CD8-positive, alpha-beta memory T cell (primary cell): ENCODE data around the gene CDH22. TPM values are rescaled to one million over a fixed set of nuclear protein-coding genes. Genes with fewer than 3 reads are reported as not detected.

Source experiments
- CTCF ChIA-PET: fragments of 350-600 bp; sonication (Branson Sonifier 250); formaldehyde crosslinking; loops from one replicate; lab custom pipeline; 2021; ENCODE audit warnings: antibody characterized with exemption; lab: Charles Lee
- POLR2A ChIA-PET: fragments of 350-600 bp; sonication (Branson Sonifier 250); formaldehyde crosslinking; loops from one replicate; lab custom pipeline; 2021; ENCODE audit warnings: antibody characterized with exemption; lab: Charles Lee
- DNase-seq, 5 donors: peaks; one replicate each; pipeline versions ENCODE4 v3.0.0 to v3.0.0-alpha.2; 2020 to 2022; ENCODE audit warnings: mixed read lengths in 1 of 5
- H3K27ac ChIP-seq: one replicate; pipeline ENCODE4 v1.7.0; 2013; ENCODE audit warnings: low read depth, mild to moderate bottlenecking, low read length, moderate library complexity
- H3K27me3 ChIP-seq: 2 replicates; pipeline ENCODE4 v1.7.0; 2013; ENCODE audit warnings: low read length, mild to moderate bottlenecking; ENCODE audit not compliant: insufficient read depth, poor library complexity, severe bottlenecking
- H3K36me3 ChIP-seq: 2 replicates; pipeline ENCODE4 v1.7.0; 2013; ENCODE audit warnings: mild to moderate bottlenecking, low read length, moderate library complexity; ENCODE audit not compliant: insufficient read depth
- H3K4me1 ChIP-seq: 2 replicates; pipeline ENCODE4 v1.7.0; 2013; ENCODE audit warnings: mild to moderate bottlenecking, low read length, moderate library complexity; ENCODE audit not compliant: insufficient read depth
- H3K4me3 ChIP-seq: 2 replicates; pipeline ENCODE4 v1.7.0; 2013; ENCODE audit warnings: mild to moderate bottlenecking, low read length
- H3K9me3 ChIP-seq: 2 replicates; pipeline ENCODE4 v1.7.0; 2013; ENCODE audit warnings: mild to moderate bottlenecking, low read length
- H3K27ac Mint-ChIP-seq, 8 donors: one replicate each; pipeline ENCODE4 v1.8.0; 2020 to 2021; ENCODE audit warnings: mixed read lengths in 8 of 8, mild to moderate bottlenecking in 6 of 8, inconsistent platforms in 3 of 8, moderate library complexity in 3 of 8
- H3K27me3 Mint-ChIP-seq, 2 donors: one replicate each; pipeline ENCODE4 v1.8.0; 2020 to 2021; ENCODE audit warnings: mixed read lengths in 2 of 2, mild to moderate bottlenecking in 1 of 2, moderate library complexity in 1 of 2
- H3K36me3 Mint-ChIP-seq, 3 donors: one replicate each; pipeline ENCODE4 v1.8.0; 2020 to 2021; ENCODE audit warnings: mixed read lengths in 3 of 3, inconsistent platforms in 1 of 3, mild to moderate bottlenecking in 1 of 3
- H3K4me1 Mint-ChIP-seq, 3 donors: one replicate each; pipeline ENCODE4 v1.8.0; 2020 to 2021; ENCODE audit warnings: mixed read lengths in 3 of 3, inconsistent platforms in 1 of 3, mild to moderate bottlenecking in 1 of 3
- H3K4me3 Mint-ChIP-seq, 7 donors: one replicate each; pipeline ENCODE4 v1.8.0; 2020 to 2021; ENCODE audit warnings: mixed read lengths in 7 of 7, mild to moderate bottlenecking in 6 of 7, moderate library complexity in 4 of 7, inconsistent platforms in 2 of 7
- H3K9me3 Mint-ChIP-seq, 5 donors: one replicate each; pipeline ENCODE4 v1.8.0; 2020 to 2022; ENCODE audit warnings: mixed read lengths in 5 of 5, mild to moderate bottlenecking in 3 of 5, moderate library complexity in 2 of 5, inconsistent platforms in 1 of 5
- polyA plus RNA-seq: library from polyadenylated mRNA; unstranded; fragments of 300-500 nt; fragmentation: Illumina TruSeq; gene quantifications from one replicate; pipeline ENCODE4 v1.2.3, GENCODE V29; 2021
- total RNA-seq, 2 experiments: library from RNA; stranded (reverse); gene quantifications; one replicate each; pipeline ENCODE4 v1.2.3, GENCODE V29; 2021

CDH22 gene
- total and polyA plus RNA-seq, 3 experiments from 2014 or later, result not detected

DNA sequence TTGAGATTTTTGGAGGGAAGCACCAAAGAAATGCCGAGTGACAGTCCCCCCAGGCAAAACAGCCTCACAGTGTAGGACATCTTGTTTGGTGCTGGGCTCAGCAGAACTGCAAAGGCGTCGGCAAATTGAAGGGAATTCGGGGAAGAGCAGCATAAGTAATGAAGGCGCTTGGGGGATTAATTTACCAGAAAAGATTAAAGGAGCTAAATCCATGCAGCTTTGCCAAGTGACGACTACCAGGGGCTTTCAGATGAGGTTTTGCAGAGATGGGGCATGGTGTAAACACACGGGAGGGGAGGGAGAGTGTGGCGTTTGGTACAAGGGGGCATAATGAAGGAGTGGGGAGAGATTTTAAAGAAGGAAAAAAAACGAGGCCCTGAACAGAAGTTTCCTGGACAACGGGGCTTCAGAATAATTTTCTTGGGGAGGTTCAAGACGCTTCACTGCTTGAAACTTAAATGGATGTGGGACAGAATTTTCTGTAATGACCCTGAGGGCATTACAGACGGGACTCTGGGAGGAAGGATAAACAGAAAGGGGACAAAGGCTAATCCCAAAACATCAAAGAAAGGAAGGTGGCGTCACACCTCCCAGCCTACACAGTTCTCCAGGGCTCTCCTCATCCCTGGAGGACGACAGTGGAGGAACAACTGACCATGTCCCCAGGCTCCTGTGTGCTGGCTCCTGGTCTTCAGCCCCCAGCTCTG is 45.4 kb upstream of the CDH22 start:
- no peak overlapping the region for H3K4me3 Mint-ChIP-seq
- H3K27ac ChIP-seq, result no peak overlapping the region
- H3K4me1 Mint-ChIP-seq, result peaks cover 18 to 39% (median 29%) of the 10 kb centered on the region in 3 donors
- H3K27me3 Mint-ChIP-seq, result no peaks in the 10 kb centered on the region
- DNase-seq, result no peak
- peak overlapping the region in 4 of 8 donors; percentile 23 to 92 (median 55) for H3K27ac Mint-ChIP-seq
- peaks cover 27% of the 10 kb centered on the region for H3K36me3 ChIP-seq
- no peaks in the 10 kb centered on the region for H3K9me3 Mint-ChIP-seq
- ChIA-PET POLR2A (interaction anchor here (0.9 kb wide), 1 partner anchor 10 kb away, joined by 3 read pairs; no protein-coding TSS in a partner anchor), CTCF (no interaction called here)
- no peaks in the 10 kb centered on the region for H3K27me3 ChIP-seq
- H3K36me3 Mint-ChIP-seq, result peaks cover 0 to 82% (median 4%) of the 10 kb centered on the region in 3 donors
- H3K4me3 ChIP-seq, result no peak overlapping the region
- no peaks in the 10 kb centered on the region for H3K9me3 ChIP-seq
- H3K4me1 ChIP-seq, result peaks cover 13% of the 10 kb centered on the region

DNA sequence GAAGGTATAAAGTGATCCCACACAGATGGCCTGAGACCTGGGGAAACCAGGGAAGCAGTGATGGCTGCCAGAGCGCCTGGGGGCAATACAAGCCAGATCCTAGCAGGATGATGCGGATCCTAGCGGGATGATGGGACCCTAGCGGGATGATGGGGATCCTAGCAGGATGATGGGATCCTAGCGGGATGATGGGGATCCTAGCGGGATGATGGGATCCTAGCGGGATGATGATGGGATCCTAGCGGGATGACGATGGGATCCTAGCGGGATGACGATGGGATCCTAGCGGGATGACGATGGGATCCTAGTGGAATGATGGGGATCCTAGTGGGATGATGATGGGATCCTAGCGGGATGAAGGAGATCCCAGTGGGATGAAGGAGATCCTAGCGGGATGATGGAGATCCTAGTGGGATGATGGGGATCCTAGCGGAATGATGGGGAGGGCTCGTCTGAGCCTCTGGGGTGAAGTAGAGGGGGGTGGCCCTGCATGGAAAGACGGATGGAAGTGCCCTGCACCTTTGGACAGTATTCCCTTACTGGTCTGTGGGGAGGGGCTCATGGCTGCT is 44.2 kb upstream of the CDH22 start:
- CTCF ChIA-PET, result no interaction called here
- peaks cover 8 to 27% (median 20%) of the 10 kb centered on the region in 3 donors for H3K4me1 Mint-ChIP-seq
- peaks cover 0 to 77% (median 4%) of the 10 kb centered on the region in 3 donors for H3K36me3 Mint-ChIP-seq
- peaks cover 27% of the 10 kb centered on the region for H3K36me3 ChIP-seq
- no peak overlapping the region for H3K27ac ChIP-seq
- H3K9me3 Mint-ChIP-seq, result no peaks in the 10 kb centered on the region
- POLR2A ChIA-PET, result interaction anchor here (0.9 kb wide), 1 partner anchor 12 kb away, joined by 3 read pairs; no protein-coding TSS in a partner anchor
- H3K27me3 Mint-ChIP-seq, result no peaks in the 10 kb centered on the region
- peak overlapping the region in 5 of 8 donors; percentile 15 to 82 (median 60) for H3K27ac Mint-ChIP-seq
- no peaks in the 10 kb centered on the region for H3K9me3 ChIP-seq
- no peaks in the 10 kb centered on the region for H3K27me3 ChIP-seq
- no peak overlapping the region for H3K4me3 ChIP-seq
- no peak for DNase-seq
- no peak overlapping the region for H3K4me3 Mint-ChIP-seq
- peaks cover 9% of the 10 kb centered on the region for H3K4me1 ChIP-seq

GRCh38 chr20:46351357-46352058 is 43.2 kb upstream of the CDH22 start:
- Histone ChIP-seq H3K4me3 (no peak overlapping the region), H3K27me3 (no peaks in the 10 kb centered on the region), H3K4me1 (no peaks in the 10 kb centered on the region), H3K27ac (no peak overlapping the region), H3K36me3 (peaks cover 27% of the 10 kb centered on the region), H3K9me3 (no peaks in the 10 kb centered on the region)
- DNase-seq, result no peak
- Mint-ChIP-seq H3K4me3 (no peak overlapping the region), H3K27ac (peak overlapping the region in 3 of 8 donors; percentile 4 to 95 (median 61)), H3K9me3 (no peaks in the 10 kb centered on the region), H3K27me3 (no peaks in the 10 kb centered on the region), H3K36me3 (peaks cover 0 to 79% (median 4%) of the 10 kb centered on the region in 3 donors), H3K4me1 (peaks cover 4 to 22% (median 18%) of the 10 kb centered on the region in 3 donors)
- POLR2A ChIA-PET, result no interaction called here
- CTCF ChIA-PET, result no interaction called here

GRCh38 chr20:46350986-46351267 is 42.6 kb upstream of the CDH22 start:
- Mint-ChIP-seq H3K4me3 (no peak overlapping the region), H3K27me3 (no peaks in the 10 kb centered on the region), H3K36me3 (peaks cover 0 to 79% (median 4%) of the 10 kb centered on the region in 3 donors), H3K4me1 (peaks cover 4 to 21% (median 17%) of the 10 kb centered on the region in 3 donors), H3K27ac (peak overlapping the region in 2 of 8 donors; percentile 36 to 61), H3K9me3 (no peaks in the 10 kb centered on the region)
- Histone ChIP-seq H3K27ac (peak overlapping the region; percentile 43), H3K4me3 (no peak overlapping the region), H3K36me3 (peaks cover 27% of the 10 kb centered on the region), H3K27me3 (no peaks in the 10 kb centered on the region), H3K9me3 (no peaks in the 10 kb centered on the region), H3K4me1 (no peaks in the 10 kb centered on the region)
- ChIA-PET POLR2A (no interaction called here), CTCF (no interaction called here)
- DNase-seq, result no peak

DNA sequence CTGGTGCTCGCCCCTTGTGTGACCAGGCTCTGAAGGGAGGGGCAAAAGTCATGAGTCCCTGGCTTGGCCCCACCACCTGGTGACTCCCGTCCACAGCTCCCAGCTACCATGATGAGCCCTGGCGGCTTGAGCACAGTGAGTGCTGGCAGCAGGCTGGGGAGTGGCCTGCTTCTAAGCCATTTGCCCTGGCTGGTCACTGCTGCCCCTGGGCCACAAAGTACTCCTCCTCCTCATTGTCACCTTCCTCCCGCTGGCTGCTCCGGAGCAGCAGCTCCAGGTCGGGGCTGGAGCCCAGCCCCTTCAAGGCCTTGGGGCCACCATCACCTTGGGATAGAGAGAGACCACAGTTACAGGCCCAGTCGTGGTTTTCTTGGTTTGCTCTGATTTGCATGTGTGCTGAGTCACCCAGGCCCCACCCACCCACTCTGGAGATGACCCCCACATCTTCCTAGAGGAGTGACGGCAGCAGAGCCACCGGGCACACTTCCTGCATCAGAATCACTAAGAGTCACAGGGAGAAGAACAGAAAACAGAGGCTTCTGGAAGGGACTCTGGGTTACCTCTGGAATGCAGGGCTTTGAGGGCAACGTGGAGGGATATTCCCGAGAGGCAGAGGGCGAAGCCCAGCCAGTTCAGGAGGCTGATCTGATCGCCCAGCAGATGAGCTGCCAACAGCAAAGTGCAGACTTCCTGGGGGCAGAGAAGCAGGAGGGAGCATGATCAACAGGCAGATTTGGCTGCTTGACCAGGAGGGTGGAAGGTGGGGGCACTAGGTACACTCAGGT is 42.1 kb upstream of the CDH22 start:
- Mint-ChIP-seq H3K27me3 (no peaks in the 10 kb centered on the region), H3K9me3 (no peaks in the 10 kb centered on the region), H3K27ac (peak overlapping the region in 2 of 8 donors; percentile 27 to 36), H3K4me1 (peaks cover 4 to 17% (median 12%) of the 10 kb centered on the region in 3 donors), H3K4me3 (peak overlapping the region in 1 of 7 donors; percentile 34), H3K36me3 (peaks cover 0 to 75% (median 4%) of the 10 kb centered on the region in 3 donors)
- Histone ChIP-seq H3K4me3 (no peak overlapping the region), H3K4me1 (no peaks in the 10 kb centered on the region), H3K36me3 (peaks cover 22% of the 10 kb centered on the region), H3K9me3 (no peaks in the 10 kb centered on the region), H3K27me3 (no peaks in the 10 kb centered on the region), H3K27ac (peak overlapping the region; percentile 43)
- CTCF ChIA-PET, result no interaction called here
- POLR2A ChIA-PET, result no interaction called here
- no peak for DNase-seq

GRCh38 chr20:46349742-46350056 is 41.4 kb upstream of the CDH22 start:
- Histone ChIP-seq H3K4me3 (no peak overlapping the region), H3K9me3 (no peaks in the 10 kb centered on the region), H3K27ac (no peak overlapping the region), H3K4me1 (no peaks in the 10 kb centered on the region), H3K27me3 (no peaks in the 10 kb centered on the region), H3K36me3 (peaks cover 17% of the 10 kb centered on the region)
- DNase-seq, result no peak
- Mint-ChIP-seq H3K9me3 (no peaks in the 10 kb centered on the region), H3K27ac (peak overlapping the region in 2 of 8 donors; percentile 45 to 69), H3K36me3 (peaks cover 0 to 71% (median 4%) of the 10 kb centered on the region in 3 donors), H3K4me1 (peaks cover 4 to 21% (median 16%) of the 10 kb centered on the region in 3 donors), H3K4me3 (no peak overlapping the region), H3K27me3 (no peaks in the 10 kb centered on the region)
- POLR2A ChIA-PET, result no interaction called here
- CTCF ChIA-PET, result interaction anchor here (1.4 to 1.5 kb wide), 3 partner anchors 12 to 50 kb away, joined by 4 to 7 read pairs (median 4); no protein-coding TSS in a partner anchor

- Histone ChIP-seq H3K9me3 (no peaks in the 10 kb centered on the region), H3K27me3 (no peaks in the 10 kb centered on the region), H3K36me3 (peaks cover 12% of the 10 kb centered on the region), H3K4me1 (no peaks in the 10 kb centered on the region), H3K27ac (no peak overlapping the region), H3K4me3 (no peak overlapping the region)
- ChIA-PET POLR2A (interaction anchor here (1.0 kb wide), 1 partner anchor 15 kb away, joined by 4 read pairs; no protein-coding TSS in a partner anchor), CTCF (interaction anchor here (0.8 to 1.5 kb wide), 8 partner anchors 10 to 334 kb away, joined by 3 to 13 read pairs (median 4); partner anchors contain the start of gene CDH22)
- peak in 4 of 5 donors; percentile 17 to 37 (median 32) for DNase-seq
- peaks cover 5 to 23% (median 18%) of the 10 kb centered on the region in 3 donors for H3K4me1 Mint-ChIP-seq
- H3K27me3 Mint-ChIP-seq, result no peaks in the 10 kb centered on the region
- peaks cover 0 to 66% (median 1%) of the 10 kb centered on the region in 3 donors for H3K36me3 Mint-ChIP-seq
- no peak overlapping the region for H3K4me3 Mint-ChIP-seq
- H3K9me3 Mint-ChIP-seq, result no peaks in the 10 kb centered on the region
- H3K27ac Mint-ChIP-seq, result peak overlapping the region in 5 of 8 donors; percentile 23 to 91 (median 60)
These were observed 40.9 kb upstream of the CDH22 start for GRCh38 chr20:46349035-46349741.
